Measurements from ENCODE around the gene POLR3K. TPM values are rescaled to one million over a fixed set of nuclear protein-coding genes. Genes with fewer than 3 reads are reported as not detected.

Gene POLR3K
- polyA plus RNA-seq, result 10 to 100 TPM in 1 of 3 donors, 1 to 10 TPM in 2; 7.8 to 11.2 (median 9.8) TPM

DNA sequence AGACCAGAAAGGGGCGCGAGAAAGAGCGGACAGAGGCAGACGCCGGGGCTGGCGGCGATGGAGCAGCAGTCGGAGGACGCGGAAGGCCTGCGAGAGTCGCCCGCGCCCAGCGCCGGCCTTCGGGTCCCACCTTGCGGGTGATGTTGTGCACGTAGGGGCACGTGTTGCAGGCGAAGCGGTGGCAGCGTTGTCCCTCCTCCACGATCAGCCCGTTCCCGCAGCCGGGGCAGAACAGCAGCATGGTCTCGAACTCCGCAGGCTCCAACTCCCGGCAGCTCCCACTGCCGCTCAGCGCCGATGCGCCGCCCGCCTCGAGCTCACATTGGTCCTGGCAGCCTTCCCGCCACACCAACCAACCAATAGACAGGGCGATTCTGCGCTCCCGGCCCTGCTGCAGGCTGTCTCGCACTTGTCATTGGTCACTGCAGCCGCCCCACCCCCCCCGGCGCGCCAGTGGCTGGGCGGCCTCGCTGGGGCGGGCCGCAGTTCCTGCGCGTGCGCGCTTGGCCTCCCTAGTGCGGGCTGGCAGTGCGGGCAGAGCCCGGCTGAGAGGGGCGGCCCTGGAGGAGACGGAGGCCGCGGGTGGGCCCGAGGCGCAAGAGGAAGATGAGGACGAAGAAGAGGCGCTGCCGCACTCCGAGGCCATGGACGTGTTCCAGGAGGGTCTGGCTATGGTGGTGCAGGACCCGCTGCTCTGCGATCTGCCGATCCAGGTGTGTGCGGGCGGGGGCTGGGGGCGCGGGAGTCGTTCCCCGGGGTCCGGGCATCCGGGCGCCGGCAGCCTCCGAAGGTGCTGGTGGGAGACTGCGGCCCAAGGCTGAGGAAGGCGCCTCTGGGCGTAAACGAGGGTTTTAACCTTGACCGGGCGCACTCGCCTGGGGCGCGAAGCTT, at the start of gene POLR3K, which contains the start of gene SNRNP25:
TSS of gene POLR3K (minus strand) at position 263 of the 891 bp plus-strand sequence. CDS start at position 241, 22 bp downstream.
TSS of gene SNRNP25 (plus strand) at position 483 of the 891 bp plus-strand sequence. CDS start at position 672, 189 bp downstream.
- 0 to 1% (median 1%) methylated on average over 86 to 91 of the region's 91 CpGs for WGBS, 3 donors
- no peak within 1 kb of the TSS for H3K27ac ChIP-seq (ENCODE audit: low read depth, low read length)

DNA sequence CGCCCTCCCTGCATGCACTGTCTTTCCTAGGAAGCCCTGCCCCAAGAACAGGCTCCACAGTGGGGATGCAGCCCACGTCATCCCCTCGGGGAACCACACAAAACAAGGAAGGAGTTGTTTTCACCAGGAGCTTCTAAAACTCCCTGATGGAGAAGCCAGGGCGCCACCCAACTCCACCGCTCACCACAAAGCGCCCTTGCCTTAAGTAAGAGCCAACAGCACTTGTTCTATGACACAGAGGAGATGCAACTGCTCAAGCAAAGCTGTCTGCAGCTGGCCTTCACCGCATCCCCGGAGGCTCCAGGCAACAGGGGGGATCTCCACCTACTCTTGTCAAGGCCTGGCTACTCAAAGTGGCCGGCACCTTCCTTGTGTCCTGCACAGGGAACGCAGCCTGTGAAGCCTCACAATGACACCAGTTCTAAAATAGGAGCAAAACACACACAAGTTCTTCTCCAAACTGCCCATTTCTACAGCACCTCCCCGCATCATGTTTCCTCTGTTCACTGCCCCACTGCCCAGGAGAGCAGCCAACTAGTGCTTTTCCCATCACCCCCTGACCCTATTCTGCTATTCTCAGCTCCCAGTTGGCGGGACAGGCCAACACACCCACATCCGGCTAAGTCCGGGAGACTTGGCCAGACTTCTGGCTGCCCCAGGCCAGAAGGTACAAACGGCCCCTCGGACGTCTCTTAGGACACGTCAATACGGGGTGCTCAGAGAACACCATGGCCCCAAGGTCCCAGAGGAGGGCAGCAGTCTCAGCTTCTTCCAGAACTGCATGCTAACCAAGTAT, 48.9 kb upstream of the POLR3K start:
- 55 to 76% (median 59%) methylated on average over 19 of the region's 19 CpGs for WGBS, 3 donors
- H3K27ac ChIP-seq (ENCODE audit: low read depth, low read length), result no peak overlapping the region

DNA sequence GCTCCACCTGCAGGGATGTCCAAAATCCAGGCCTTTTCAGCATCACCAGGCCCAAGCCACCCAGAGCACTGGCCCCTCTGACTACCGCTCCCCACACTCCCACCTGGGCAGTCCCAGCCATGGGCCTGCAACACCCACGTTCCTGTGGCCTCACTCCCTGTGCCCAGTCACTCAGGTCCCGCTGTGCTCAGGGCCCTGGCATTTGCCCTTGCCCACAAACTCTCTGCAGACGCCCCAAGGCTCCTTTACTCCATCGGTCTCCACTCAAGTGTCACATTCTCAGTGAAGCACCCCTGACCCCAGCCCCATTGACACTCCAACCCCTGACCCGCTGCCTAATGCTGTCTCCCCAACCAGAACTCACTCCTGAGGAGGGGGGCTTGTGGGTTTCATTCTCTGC, 48.2 kb upstream of the POLR3K start:
- no peak overlapping the region for H3K27ac ChIP-seq (ENCODE audit: low read depth, low read length)
- WGBS, 3 donors, result 79 to 84% (median 80%) methylated on average over 6 of the region's 6 CpGs

DNA sequence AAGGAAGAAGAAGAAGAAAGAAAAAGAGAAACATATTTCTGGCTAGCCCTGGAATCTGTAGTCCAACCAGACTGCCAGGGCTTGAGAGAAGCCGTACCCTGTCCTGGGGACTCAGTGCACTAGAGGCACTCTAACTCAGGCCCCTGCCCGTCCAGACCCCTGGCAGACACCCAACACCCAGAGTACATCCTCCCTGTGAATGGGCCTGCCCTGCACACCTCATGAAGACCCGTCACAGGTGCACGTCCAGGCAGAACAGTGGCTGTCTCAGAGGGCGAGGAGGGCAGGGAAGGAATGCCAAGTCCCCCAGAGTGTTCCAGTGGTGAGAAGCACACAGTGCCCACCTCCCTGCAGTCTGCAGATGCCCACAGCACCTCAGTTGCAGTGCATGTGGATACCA, 47.6 kb upstream of the POLR3K start:
- no peak overlapping the region for H3K27ac ChIP-seq (ENCODE audit: low read depth, low read length)
- 84 to 92% (median 87%) methylated on average over 5 of the region's 5 CpGs for WGBS, 3 donors

DNA sequence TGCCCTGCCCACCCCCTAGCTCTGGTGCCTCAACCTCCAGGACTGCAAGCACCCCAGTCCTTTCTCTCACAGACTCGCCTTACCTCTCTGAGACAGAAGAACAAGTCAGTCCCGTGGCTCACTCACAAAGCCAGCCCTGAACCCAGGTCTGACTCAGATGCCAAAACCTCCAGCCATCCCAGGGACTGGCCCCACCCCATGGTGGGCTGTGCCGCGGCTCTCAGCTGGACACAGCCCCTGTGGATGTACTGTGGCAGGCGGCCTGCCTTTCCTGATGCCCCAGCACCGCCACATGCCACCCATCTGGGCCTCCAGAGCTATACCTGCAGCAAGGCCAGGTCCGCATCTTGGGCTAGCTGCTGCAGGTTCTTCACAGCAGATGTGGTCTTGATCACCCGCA, 44.4 kb upstream of the POLR3K start:
- H3K27ac ChIP-seq (ENCODE audit: low read depth, low read length), result no peak overlapping the region
- 88 to 94% (median 90%) methylated on average over 8 of the region's 8 CpGs for WGBS, 3 donors

DNA sequence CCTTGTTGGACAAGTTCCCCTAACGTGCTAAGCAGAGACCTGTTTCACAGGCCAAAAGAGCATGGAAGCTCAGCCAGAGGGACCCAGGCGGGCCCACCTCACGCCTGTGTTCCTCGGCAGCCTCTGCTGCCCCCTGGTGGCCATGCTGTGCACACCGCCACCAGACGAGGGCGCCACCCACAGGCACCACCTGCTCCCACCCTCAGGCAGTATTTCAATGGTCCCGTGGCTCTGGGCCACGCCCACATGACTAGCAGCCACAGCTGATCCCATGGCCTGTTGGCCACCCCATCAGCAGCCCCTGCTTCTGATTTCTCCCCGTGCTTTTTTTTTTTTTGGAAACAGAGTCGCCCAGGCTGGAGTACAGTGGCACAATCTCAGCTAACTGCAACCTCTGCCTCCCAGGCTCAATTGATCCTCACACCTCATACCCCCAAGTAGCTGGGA, 43.5 kb upstream of the POLR3K start:
- WGBS, 3 donors, result 10 to 15% (median 12%) methylated on average over 9 to 11 of the region's 11 CpGs
- no peak overlapping the region for H3K27ac ChIP-seq (ENCODE audit: low read depth, low read length)

DNA sequence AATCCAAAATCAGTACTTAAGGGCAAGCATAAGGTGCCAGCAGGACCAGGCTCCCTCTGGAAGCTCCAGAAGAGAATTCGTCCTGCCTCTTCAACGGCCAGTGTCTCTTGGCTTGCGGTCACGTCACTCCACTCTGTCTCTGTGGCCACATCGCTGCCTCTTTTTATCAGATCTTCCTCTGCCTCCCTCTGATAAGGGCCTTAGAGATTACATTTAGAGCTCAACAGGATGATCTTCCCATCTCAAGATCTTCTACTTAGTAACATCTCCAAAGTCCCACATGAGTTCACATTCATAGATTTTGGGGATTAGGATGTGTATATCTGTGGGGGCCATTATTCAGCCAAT, 41.5 kb upstream of the POLR3K start:
- H3K27ac ChIP-seq (ENCODE audit: low read depth, low read length), result no peak overlapping the region
- 93 to 100% (median 95%) methylated on average over 5 of the region's 5 CpGs for WGBS, 3 donors

DNA sequence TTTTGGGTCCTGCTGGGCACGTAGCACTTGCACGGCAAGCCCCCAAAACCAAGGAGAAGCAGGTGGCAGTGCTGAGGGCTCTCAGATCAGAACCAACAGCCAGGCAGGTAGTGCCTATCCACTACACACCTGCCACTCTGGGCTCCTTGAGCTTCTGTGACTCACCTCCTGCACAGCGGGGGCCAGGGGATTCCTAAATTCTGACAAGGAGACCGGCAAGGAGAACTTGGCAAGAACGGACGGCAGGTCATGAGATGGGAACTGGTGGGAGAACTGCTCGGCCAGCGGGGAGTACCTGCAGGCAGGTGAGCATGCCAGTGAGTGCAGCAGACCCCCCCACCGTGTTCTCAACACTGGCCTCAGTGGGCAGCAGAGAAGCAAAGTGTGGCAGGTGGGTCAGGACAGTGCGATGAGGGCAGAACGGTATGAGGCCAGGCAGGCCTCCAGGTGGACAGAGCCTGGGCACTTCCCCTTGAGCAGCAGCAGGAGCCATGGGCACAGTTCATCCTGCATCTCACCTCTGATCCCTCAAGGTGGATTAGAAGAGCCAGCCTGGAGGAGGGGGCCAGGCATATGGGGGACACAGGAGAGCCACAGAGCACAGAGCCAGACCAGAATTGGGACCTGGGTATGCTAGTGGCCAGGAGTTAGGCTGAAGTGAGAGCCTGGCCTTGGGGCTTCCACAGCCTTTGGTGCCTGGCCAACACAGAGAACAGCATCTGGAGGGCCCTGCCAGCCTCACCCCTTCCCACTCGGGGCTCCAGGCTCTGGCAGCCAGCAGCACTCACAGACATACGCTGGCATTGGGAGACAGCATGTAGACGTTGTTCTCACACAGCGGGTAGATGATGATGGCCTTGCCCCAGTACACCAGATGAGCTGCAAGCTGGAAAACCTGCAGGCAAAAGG, 39.3 kb upstream of the POLR3K start:
- WGBS, 3 donors, result 86 to 88% (median 87%) methylated on average over 15 of the region's 15 CpGs
- H3K27ac ChIP-seq (ENCODE audit: low read depth, low read length), result no peak overlapping the region

DNA sequence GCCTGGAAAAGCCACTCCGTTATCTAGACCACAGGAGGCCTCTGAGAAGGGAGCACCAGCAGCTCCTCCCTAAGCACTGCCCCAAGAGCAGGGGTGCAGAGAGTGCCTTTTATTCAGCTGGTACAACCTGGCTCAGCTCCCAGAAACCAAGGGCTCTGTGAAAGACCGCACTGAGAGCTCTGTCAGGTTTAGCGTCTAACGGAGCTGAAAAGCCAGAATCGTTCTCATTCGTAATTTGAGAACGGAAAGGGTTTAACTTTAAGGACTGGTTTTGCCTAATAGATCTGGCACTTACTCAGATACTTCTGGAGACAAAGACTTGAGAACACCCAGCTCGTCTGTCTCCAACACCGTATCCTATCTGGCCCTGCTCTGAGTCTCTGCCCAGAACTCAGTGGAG, 38.1 kb upstream of the POLR3K start:
- H3K27ac ChIP-seq (ENCODE audit: low read depth, low read length), result no peak overlapping the region
- WGBS, 3 donors, result 46 to 53% (median 47%) methylated on average over 9 of the region's 9 CpGs

DNA sequence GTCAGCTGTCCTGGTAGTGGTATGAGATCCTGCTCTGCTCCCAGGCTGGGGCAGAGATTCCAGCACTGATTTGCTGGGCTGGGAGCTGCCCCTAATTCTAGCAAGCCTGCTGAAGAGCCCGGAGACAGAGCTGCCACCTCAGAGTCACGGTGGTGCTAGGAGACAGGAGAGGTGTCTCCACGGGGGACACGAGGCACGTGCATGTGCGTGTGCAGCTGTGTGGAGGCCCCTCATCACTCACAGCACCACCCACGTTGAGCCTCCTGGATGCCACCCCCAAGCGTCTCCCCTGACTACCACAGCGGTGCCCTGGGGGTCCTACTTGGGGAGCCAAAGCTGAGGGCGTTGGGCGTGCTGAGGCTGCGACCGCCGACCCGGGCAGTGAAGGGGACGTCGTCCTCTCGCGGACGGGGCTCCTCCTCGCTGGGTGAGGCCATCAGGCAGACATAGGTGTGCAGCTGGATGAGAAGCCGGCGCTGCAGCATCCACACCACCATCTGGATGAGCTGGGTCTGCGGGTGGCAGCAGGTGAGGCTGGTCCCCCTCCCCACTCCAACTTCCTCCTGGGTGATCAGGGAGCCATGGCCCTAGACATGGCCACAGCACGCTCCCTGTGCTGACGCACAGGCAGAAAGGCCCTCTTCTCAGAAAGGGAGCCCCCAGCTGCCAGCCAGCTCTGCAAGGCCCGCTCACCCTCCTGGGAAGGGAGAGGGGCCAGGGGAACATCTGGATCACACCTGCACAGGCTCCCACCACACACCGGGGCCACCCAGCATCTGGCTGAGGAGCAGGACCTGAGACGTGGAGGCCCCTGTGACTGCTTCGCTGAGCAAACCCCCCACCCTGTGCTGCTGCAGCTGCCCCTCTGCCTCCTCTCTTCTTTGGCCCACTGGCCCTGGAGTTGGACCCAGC, 36.2 kb upstream of the POLR3K start:
- no peak overlapping the region for H3K27ac ChIP-seq (ENCODE audit: low read depth, low read length)
- WGBS, 3 donors, result 87 to 94% (median 88%) methylated on average over 29 to 30 of the region's 30 CpGs

DNA sequence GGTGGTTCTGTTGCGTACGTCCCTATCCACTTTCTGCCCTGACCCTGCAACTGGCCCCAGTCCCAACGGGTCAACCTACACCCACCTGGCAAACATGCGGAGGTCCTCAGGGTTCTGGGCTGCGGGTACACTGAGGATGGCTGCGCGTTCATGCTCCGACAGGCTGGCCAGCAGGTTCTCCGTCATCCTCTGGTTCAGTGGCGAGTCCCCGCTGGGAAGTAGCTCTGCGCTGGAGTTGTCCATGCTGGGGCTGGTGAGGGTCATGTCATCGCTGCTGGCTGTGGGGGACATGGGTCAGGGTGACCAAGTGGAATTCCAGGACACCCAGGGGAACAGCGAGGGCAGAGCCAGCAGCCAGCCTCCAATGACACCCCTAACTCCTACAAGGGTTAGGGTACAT, 35.2 kb upstream of the POLR3K start:
- WGBS, 3 donors, result 96 to 98% (median 98%) methylated on average over 14 of the region's 14 CpGs
- no peak overlapping the region for H3K27ac ChIP-seq (ENCODE audit: low read depth, low read length)

DNA sequence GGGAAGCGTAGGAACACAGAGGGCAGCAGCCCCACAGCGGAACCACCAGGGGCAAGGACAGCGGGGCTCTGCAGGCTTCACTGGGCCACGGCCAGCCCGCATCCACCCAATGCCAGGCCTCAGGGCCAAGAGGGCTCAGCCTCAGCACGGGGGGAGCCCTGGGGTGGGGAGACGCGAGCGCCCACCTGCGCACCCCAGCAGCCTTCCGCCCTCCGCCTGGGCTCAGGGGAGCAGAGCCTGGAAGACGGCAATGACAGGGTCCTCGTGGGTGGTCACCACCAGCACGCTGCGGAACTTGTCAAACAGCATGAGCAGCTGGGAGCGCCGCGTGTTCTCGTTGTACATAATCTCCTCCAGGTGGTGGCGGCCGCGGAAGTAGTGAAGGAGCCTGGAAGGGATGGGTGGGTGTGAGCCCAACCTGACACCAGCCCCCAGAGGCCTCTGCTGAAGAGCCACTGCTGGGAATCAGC, 33.1 kb upstream of the POLR3K start:
- H3K27ac ChIP-seq (ENCODE audit: low read depth, low read length), result no peak overlapping the region
- WGBS, 3 donors, result 90% methylated on average over 23 of the region's 23 CpGs

DNA sequence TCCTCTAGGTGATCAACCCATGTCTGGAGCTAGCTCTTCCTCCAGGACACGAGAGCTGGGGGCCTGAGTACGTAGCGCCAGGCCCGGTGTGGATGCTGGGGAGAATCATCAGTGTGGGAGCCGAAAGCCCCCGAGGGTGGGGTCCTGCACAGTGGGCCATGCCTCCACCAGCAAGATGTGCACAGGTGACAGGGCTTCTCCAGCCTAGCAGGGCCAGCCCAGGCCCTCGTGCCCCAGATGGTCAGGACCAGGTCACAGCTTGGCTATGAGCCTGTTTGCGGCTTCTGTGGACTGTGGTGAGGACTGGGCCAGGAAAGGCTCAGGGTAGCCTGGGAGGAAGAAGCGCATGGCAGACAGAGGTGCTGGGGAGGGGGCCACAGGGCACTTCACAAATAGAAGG, 32.5 kb upstream of the POLR3K start:
- no peak overlapping the region for H3K27ac ChIP-seq (ENCODE audit: low read depth, low read length)
- WGBS, 3 donors, result 69 to 82% (median 76%) methylated on average over 9 of the region's 9 CpGs

DNA sequence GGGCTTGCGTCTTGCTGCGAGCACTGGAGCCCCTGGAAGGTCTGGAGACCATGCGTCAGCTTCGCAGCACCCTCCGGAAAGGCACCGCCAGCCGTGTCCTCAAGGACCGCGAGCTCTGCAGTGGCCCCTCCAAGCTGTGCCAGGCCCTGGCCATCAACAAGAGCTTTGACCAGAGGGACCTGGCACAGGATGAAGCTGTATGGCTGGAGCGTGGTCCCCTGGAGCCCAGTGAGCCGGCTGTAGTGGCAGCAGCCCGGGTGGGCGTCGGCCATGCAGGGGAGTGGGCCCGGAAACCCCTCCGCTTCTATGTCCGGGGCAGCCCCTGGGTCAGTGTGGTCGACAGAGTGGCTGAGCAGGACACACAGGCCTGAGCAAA, 32.0 kb upstream of the POLR3K start:
- 62 to 79% (median 65%) methylated on average over 18 of the region's 18 CpGs for WGBS, 3 donors

DNA sequence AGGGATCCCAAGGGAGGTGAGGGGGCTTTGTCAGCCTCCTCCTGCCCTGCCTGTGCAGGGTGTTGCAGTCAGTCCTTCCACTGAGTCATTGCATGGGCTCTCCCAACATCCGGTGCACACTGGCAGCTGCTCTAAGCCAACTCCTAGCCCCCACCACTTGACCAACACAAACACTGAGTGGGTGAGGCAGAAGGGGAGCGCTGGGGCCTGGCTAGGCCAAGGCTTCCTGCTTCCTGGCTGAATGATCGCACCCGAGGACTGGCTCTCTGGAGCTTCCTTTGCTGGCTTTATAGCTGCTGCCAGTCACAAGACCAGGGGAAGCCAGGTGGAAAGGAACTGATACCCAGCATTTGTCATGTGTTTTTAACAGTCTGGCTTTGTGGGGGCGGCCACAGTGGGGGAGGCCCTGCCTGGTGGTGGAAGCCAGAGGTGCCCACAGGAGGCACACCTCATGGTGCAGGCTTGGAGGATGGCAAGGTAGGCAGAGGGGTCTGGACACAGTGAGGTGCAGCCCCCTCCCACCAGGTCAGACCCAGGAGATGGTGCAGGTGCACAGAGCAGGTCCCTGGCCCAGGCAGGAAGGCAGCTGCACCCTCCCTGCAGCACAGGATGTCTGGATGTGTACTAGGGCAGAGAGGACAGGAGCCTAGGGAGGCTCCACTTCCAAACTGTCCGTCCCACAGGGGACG, 31.5 kb upstream of the POLR3K start:
- H3K27ac ChIP-seq (ENCODE audit: low read depth, low read length), result no peak overlapping the region
- 19 to 59% (median 24%) methylated on average over 7 of the region's 7 CpGs for WGBS, 3 donors

More for the DNA sequence above, 32.0 kb upstream of the POLR3K start:
- H3K27ac ChIP-seq (ENCODE audit: low read depth, low read length), result no peak overlapping the region

DNA sequence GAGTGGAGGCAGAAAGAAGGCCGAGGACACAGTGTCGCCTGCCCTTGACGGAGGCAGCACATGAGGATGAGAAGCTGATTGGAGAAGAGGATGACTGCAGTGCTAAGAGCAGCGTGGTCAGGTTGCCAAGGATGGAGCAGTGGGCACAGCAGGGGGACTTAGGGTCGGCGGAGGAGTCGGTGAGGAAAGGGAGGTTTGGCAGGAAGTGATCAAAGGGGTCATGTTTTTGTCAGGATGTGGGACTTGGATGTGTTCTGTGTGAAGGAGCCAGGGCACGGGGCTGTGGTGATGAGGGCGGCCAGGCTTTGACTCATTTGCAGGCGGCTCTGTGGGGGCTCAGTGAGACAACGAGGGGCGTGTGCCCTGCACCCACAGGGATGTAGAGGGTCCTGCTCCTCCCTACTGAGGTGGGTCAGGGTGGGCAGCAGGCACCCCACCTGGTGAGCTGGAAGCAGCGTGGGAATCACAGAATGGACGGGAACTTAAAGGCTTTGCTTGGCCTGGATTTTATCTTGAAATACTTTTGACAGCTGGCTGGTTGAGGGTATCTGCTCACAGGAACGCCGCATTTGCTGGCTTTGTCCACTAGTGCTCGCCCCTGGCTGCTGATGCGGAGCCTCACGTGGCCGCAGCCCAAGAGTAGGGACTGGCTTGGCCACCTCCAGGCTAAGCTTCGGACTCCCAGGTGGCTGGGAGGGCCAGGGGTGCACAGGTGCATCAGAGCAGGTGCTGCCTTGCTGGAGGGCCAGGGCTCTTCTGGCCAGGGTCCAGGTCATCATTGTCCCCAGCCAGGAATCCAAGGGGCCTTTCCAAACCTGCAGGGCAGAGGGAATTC, 30.6 kb upstream of the POLR3K start:
- 49 to 73% (median 53%) methylated on average over 21 of the region's 21 CpGs for WGBS, 3 donors

More for the DNA sequence above, 30.6 kb upstream of the POLR3K start:
- no peak overlapping the region for H3K27ac ChIP-seq (ENCODE audit: low read depth, low read length)

Measured in adipose tissue (tissue), 3 donors.